ENCODE data around the gene PRR36.
A peak's percentile ranks its signal among the peaks of the same experiment; 100 is the strongest.

PRR36 gene

DNA sequence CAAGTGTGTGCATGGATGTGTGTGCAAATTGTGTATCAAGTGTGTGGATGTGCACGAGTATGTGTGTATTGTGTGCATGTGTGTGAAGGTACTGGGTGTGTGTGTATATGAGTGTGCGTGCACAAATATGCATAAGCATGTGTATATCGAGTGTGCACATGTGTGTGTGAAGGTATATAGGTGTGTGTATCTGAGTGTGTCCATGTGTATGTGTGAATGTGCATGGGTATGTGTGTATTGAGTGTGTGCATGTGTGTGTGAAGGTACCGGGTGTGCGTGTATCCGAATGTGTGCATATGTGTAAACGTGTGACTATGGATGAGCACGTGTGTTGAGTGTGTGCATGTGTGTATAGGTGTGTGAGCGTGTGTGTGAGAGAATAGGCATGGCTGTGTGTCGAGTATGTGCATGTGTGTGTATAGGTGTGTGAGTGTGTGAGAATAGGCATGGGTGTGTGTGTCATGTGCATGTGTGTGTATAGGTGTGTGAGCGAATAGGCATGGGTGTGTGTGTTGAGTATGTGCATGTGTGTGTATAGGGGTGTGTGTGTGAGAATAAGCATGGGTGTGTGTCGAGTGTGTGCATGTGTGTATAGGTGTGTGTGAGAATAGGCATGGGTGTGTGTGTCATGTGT is 31.4 kb downstream of the PRR36 start:
- no peak for DNase-seq

DNA sequence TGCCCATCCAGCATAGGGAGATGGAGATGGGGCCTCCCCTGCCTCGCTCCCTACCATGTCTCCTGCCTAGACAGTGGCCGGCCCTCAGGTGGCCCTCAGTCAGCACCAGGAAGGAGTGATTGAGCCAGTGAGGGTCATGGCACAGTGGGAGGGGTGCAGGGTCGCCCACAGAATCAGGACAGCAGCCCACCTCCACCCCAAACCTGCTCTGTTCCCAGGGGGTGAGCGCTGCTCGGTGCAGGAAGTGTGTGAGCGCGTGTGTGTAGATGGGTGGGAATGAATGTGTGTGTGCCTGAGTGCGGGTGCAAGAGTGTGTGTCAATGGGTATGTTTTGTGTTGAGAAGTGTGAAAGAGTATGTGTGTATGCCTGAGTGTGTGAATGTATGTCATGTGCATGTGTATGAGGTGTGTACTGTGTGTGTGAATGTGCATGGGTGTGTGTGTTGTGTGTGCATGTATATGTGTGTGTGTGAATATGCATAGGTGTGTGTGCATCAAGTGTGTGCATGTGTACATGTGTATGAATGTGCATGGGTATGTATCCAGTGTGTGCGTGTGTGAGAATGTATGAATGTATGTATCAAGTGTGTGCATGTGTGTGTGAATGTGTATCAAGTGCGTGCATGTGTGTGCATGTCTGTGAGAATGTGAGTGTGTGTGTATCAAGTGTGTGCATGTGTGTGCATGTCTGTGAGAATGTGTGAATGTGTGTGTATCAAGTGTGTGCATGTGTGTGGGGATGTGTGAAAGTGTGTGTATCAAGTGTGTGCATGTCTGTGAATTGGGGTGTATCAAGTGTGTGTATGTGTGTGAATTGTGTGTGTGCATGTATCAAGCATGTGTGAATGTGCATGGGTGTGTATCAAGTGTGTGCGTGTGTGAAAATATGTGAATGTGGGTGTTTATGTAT is 32.2 kb downstream of the PRR36 start:
- no peak for DNase-seq

DNA sequence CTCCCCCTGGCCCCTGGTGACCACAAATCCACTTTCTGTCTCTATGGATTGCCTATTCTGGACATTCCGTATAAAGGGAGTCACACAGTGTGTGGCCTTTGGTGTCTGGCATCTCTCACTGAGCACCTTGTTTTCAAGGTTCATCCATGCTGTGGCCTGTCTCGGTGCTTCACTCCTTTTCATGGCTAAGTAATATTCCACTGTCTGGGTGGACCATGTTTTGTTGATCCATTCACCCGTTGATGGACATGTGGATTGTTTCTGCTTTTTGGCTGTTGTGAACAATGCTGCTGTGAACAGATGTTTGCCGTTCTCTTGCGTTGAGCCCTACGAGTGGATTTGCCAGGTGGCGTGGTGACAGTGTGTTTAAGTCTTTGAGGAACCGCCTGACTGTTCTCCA is 33.6 kb downstream of the PRR36 start:
- no peak for DNase-seq

DNA sequence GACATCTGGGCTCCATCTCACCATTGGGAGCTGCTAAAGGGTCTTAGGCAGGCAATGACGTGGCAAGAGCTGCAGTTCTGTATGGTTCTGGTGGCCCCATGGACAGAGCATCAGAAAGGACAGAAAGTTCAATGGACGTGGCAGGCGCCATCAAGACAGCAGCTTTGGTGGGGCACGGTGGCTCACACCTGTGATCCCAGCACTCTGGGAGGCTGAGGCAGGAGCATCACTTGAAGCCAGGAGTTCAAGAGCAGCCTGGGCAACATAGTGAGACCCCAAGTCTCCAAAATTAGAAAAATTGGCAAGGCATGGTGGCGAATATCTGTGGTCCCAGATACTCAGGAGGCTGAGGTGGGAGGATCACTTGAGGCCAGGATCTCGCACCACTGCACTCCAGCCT is 34.7 kb downstream of the PRR36 start:
- no peak for DNase-seq

DNA sequence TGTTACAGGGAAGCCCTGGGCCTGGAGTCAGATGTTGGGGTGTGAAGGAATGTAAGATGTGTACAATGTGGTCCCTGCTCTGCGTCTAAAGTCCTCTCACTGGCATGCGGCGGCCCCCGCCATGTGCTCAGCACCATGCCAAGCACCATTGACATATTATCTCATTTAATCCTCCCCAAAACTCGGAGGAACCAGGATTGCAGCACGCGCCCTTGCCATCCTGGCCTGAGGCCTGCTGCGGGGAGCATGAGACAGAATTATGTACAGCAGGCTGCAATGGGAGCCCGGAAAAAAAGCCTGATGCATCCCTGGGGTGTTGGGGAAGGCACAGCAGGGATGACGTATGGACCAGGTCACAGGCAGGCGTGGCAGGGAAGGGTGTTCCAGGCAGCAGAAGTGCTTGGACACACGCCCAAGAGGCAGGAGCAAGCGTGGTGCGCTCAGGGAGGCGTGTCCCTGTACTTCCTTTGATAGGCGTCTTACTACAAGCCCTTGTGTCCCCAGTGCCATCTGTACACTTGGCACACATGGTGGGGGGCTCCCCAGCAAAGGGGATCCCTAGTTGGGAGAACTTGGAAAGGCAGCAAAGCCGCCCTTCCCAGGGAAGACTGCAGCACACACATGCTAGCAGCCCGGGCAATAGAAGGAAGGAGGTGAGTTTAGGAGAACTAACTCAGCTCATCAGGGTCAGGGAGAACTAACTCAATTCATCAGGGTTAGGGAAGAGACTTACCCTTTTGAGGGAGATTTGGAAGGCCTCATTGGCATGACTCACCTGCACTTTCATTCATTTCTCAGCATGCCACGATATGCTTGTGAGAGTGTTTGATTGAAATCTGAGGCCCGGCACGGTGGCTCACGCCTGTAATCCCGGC is 40.7 kb downstream of the PRR36 start:
- no peak for DNase-seq

DNA sequence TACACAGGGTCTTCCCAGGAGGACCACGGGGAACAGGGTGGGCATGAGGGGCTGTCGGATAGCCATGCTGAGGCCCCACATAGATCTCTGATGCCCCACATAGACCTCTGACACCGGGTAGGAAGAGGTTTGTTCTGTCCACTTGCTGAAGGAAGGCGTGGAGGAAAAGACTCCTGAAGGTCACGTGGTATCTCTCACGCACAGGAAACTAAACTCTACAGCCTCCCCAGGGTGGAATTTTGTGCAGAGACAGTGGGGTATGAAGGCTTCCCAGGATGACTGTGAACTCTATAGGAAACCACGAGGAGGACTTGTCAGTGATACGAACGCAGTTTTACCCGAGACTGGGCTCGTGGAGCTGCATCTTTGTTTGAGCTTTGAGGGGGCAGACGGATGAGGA is 41.4 kb downstream of the PRR36 start:
- no peak for DNase-seq

DNA sequence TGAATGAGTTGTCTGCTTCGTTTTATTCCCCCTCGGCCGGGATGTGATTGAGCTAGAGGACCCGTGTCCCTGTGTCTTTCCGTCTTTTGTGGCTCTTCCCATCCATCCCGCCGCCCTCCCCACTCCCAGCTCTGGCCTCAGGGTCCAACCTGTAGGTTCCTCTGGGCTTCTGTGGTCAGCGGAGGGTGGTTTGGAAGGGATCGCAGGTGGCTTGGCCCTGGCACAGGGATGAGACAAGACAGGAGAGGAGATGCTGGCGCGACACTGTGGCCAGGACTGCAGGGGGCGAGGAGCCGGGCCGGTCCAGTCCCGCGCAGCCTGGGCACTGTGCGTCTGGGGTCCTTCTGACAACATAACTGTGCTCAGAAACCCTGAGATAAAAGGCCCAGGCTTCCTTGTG is 42.2 kb downstream of the PRR36 start:
- no peak for DNase-seq

DNA sequence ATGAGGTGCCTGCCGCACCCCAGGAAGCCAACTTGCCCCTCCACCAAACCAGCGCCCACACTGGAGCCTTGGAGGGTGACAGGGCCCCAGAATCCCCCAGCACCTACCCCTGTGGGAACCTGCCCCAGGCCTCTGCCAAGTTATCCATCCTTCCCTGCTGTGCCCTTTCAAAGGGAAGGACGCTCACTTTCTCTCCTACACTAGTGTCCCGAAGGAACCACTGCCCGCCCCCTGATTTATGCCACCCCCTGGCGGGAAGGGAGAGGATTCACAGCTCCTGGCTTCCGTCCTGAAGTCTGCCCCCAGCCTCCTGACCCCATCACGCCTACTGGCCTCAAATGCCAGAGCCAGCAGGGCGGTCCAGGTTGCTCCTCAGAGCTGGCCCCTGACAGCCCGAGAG is 42.7 kb downstream of the PRR36 start:
- peak; percentile 58 for DNase-seq

DNA sequence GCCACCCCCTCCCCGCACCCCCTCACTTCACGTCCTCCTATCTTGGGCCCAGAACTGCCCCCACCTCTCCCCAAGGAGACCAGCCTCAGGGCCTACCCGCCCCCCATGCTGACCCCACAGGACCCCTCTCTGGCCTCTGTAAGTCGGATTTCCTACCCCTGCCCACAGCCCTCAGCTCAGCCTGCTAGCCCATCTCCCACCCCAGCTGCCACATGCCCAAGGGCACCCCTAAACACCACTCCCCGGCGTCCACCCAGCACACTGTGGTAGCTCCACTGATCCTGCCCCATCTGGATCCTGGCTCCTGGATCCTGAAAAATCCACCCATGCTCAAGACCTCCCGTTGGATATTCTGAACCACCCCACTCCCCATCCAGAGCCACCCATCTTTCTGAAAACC is 43.4 kb downstream of the PRR36 start:
- DNase-seq, result no peak

DNA sequence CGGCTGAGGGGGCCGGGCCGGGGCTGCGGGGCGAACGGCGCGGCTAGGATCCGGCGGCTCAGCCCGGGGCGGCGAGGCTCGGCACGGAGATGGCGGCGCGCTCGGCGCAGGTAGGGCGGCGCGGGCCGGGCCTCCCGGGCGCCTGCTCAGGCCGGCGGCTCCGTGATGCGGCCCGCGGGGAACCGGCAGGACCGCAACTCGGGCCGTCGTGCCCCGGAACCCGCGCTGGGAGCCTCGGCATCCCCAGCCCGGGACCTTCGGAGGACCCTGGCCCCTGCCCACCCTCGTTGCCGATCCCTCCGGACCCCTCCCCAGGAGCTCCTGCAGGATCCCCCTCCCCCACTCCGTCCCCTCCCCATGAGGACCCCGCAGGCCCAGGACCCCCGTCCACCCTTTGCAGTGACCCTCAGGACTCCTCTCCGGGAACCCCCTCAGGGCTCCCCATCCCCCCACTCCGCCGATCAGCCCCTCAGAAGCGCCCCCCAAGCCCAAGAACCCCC is 43.9 kb downstream of the PRR36 start:
- DNase-seq, result no peak

DNA sequence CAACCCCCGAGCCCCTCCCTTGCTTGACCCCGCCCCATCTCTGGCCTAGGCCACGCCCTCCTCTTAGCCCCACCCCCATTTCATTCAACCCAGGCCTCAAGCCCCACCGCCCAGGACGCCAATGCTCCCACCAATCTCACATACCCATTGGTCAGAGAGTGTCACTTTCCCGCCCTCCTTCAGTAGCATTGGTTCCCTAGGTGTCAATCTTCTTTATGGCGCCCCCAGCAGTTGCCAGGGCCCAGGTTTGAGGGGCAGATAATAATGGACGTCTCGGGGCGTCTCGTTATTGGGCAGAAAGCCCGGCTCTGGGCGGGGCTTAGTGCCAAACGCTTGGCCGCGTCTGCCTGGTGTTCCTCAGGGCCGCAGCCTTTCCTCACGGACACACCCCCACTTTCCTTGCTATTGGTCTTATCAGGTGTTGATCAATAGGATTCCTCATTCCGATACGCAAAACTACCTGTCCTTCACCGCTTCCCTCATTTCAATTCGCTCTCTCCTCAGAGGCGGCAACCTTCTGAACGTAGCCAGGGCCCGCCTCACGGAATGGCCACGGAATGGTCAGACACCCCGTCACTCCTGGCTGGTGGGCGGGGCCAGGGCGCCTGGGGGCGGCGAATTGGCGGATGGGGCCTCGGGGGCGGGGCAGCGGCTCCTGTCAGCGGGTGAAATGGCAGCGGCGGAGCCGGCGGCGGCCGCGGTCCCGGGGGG is 44.5 kb downstream of the PRR36 start, which contains the start of gene EVI5L:
EVI5L (plus strand) TSS at position 658 of the 711 bp plus-strand sequence. CDS start 16,325 bp downstream, outside the sequence.
- peak; percentile 100 for DNase-seq

DNA sequence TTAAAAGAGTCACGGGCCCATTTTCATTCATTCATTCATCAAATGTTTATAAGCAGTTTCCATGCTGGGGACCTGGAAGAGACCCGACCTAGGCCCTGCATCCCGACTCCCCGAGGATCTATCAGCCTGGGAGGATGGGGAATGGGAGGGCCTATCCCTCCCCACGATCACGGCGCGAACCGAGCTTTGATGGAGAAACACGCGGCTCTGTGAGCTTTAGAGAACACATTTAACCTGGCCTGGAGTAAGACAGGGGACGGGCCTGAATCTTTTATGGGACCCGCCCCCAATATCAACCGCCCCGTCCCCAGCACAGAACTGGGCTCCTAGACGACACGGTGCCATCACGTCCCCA is 45.0 kb downstream of the PRR36 start:
- no peak for DNase-seq

DNA sequence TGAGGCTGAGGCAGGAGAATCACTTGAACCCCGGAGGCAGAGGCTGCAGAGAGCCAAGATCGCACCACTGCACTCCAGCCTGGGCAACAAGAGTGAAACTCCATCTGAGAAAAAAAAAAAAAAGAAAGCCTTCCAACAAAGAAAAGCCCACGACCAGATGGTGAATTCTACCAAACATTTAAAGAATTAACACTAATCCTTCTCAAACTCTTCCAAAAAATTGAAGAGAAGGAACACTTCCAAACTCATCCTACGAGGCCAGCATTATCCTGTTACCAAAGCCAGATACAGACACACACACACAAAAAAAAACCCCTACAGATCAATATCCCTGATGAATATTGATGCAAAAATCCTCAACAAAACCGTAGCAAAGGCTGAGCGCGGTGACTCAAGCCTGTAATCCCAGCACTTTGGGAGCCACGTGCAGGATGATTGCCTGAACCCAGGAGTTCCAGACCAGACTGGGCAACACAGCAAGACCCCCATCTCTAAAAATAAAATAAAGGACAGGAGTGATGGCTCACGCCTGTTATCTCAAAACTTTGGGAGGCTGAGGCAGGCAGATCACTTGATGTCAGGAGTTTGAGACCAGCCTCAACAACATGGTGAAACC is 50.4 kb downstream of the PRR36 start:
- no peak for DNase-seq

DNA sequence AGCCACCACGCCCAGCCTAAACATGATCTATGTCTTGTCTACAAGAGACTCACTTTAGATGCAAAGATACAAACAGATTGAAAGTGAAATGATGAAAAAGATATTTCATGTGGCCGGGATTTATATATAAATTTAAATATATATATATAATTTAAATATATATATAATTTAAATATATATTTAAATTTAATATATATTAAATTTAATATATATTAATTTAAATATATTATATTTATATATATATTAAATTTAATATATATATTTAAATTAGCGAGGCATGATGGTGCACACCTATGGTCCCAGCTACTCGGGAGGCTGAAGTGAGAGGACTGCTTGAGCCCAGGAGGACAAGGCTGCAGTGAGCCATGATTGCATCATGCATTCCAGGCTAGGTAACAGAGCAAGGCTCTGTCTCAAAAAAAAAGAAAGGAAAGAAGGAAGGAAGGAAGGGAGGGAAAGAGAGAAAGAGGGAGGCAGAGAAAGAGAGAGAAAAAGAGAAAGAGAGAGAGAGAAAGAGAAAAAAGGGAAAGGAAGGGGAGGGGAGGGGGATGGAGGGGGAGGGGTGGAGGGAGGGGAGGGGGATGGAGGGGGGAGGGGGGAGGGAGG is 51.2 kb downstream of the PRR36 start:
- DNase-seq, result no peak

DNA sequence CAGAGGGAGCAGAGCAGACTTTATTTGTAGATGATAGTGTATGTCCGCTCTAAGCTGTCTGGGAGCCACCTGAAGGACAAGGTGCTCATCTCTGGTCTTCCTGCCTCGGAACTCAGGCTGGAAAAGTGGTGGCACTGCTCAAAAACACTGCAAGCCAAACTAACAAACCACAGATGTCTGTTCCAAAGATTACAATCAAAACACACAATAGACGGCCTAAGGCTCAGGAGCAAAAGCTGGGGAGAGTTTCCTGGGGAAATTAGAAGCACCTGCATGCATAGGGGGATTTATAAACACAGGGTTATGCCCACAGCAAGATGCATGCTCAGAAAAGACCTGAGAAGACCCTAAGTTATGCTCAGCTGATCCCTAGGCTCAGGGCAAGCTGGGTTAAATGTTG is 53.6 kb downstream of the PRR36 start:
- DNase-seq, result no peak

DNA sequence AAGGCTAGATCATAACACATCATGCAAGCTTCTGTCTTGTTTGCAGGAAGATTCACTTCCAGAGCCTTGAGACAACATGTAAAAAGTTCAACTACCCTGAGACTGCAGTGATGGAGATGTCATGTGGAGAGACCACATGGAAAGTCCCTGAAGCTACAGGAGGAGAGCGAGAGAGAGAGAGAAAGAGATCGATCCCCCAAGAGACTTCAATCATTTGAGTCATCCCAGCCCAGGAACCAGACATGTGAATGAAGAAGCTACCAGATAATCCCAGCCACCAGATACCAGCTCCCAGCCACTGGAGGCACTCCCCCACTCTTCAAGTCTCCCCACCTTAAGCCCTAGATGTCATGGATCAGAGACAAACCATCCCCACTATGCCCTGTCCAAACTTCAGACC is 54.9 kb downstream of the PRR36 start:
- no peak for DNase-seq

DNA sequence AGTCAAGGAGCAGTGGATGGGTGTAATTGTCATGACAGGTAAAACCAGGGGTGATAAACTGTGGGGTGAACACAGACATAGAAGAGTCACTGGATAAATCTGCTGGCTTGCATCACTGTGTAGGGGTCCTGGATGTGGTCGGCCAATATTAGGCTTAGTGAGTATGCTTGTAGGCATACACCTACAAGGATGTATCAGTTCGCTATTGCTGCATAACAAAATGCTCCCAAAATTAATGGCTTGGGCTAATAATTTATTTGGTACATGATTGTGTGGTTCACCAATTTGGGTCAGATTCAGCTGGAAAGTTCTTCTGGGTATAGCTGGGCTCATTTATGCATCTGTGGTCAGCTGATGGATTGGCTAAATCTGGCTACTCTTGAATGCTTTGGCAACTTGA is 55.4 kb downstream of the PRR36 start:
- no peak for DNase-seq

All from midbrain (tissue), 1 donor.